ENCODE measurements around the gene CAMTA1. TPM values are rescaled to one million over a fixed set of nuclear protein-coding genes. Genes with fewer than 3 reads are reported as not detected.

CAMTA1 gene
- total and polyA plus RNA-seq, 9 of the 15 experiments (the other 6 are each of a cell fraction or from before 2014, with no cell fraction given), result 43.9 to 161 (median 65.9) TPM

- no peak for TF ChIP-seq GMEB1 (CRISPR knock-in tag; IDR thresholded peaks at IDR 0.05)
Measured at GRCh38 chr1:7013833-7014639, 228.8 kb downstream of the CAMTA1 start (continued).

GRCh38 chr1:7014640-7014930 is 229.3 kb downstream of the CAMTA1 start:
- FAIRE-seq, result no peak
- ChIA-PET POLR2A (interaction anchor here (0.6 to 1.0 kb wide), 3 partner anchors 73 to 553 kb away, joined by 4 read pairs; no protein-coding TSS in a partner anchor), CTCF (ENCODE audit: low intra/inter-chr PET ratio) (no interaction called here)
- Histone ChIP-seq H3K27me3 (ENCODE audit: control insufficient read depth in 2 of 2, insufficient read depth in 2 of 2, low read length in 2 of 2) (peaks cover 46 to 92% of the 10 kb centered on the region in 2 experiments), H4K20me1 (replicated peaks; ENCODE audit: control insufficient read depth, insufficient read depth, low read length) (no peaks in the 10 kb centered on the region), H3K79me2 (ENCODE audit: control insufficient read depth, insufficient read depth, low read length) (no peaks in the 10 kb centered on the region), H3K9me1 (ENCODE audit: control insufficient read depth, insufficient read depth, low read length) (no peaks in the 10 kb centered on the region), H3K4me3 (no peak overlapping the region), H3K9me3 (replicated peaks; ENCODE audit: control insufficient read depth, insufficient read depth, low read depth, low read length) (no peaks in the 10 kb centered on the region), H2AFZ (ENCODE audit: low read depth, low read length) (no peak overlapping the region), H3K4me2 (ENCODE audit: insufficient read depth, low read length) (no peak overlapping the region), H3K27ac (ENCODE audit: extremely low read depth, low read depth, low read length) (no peak overlapping the region), H3K36me3 (ENCODE audit: control insufficient read depth, insufficient read depth, low read length) (no peaks in the 10 kb centered on the region), H3K4me1 (replicated peaks in 1 of 2; ENCODE audit: control insufficient read depth in 2 of 2, insufficient read depth in 2 of 2, low read length in 2 of 2) (peaks cover 0 to 5% of the 10 kb centered on the region in 2 experiments; a peak in 1 of 5 replicates), H3K9ac (ENCODE audit: insufficient read depth in 1 of 2, low read depth in 2 of 2, low read length in 2 of 2) (no peak overlapping the region)
- intact Hi-C loops (cut with micrococcal nuclease), result no loop called here
- in situ Hi-C loops (cut with MboI), result no loop called here
- no peak for DNase-seq (ENCODE audit: extremely low read depth in 1 of 4, low spot score in 3 of 4)
- no peak for ATAC-seq
- no TSS peak for BruUV-seq (replicated peaks)
- WGBS (ENCODE audit: insufficient coverage, low coverage, missing lambda C conversion rate), result under 1% methylated on average over 8 of the region's 8 CpGs
- no peak for TF ChIP-seq SMARCC2 (IDR thresholded peaks at IDR 0.05; ENCODE audit: low read depth)
- TF ChIP-seq CHD7 (IDR thresholded peaks at IDR 0.05; ENCODE audit: low read depth, low read length), result no peak
- TF ChIP-seq MYC (IDR thresholded peaks at IDR 0.05; ENCODE audit: low read depth, low read length), result no peak
- TF ChIP-seq MYC (CRISPR knock-in tag; IDR thresholded peaks at IDR 0.05; ENCODE audit: borderline replicate concordance, low read depth), result no peak
- no peak for TF ChIP-seq ZNF561 (CRISPR knock-in tag; conservative IDR thresholded peaks at IDR 0.05)
- no peak for TF ChIP-seq CREB1 (IDR thresholded peaks at IDR 0.05)
- no peak for TF ChIP-seq CREB1 (CRISPR knock-in tag; IDR thresholded peaks at IDR 0.05)
